HUES48 (cell line): ENCODE measurements around the gene C16orf95.
"Not testable (repeated sequence)": the region's sequence is repeated elsewhere in the genome, so short reads cannot be mapped to it uniquely, and the experiment has no call there.

Experiments
- H3K27ac ChIP-seq: one replicate; pipeline ENCODE4 v1.7.0; 2013; ENCODE audit warnings: low read depth, low read length, inconsistent platforms
- H3K27me3 ChIP-seq: 2 replicates; pipeline ENCODE4 v1.6.1; 2013; ENCODE audit warnings: mild to moderate bottlenecking, low read length; ENCODE audit not compliant: control insufficient read depth, insufficient read depth
- H3K36me3 ChIP-seq: 2 replicates; pipeline ENCODE4 v1.6.1; 2013; ENCODE audit warnings: low read length; ENCODE audit not compliant: control insufficient read depth, insufficient read depth
- H3K4me1 ChIP-seq: 2 replicates; pipeline ENCODE4 v1.6.1; 2013; ENCODE audit warnings: mild to moderate bottlenecking, low read length; ENCODE audit not compliant: control insufficient read depth, insufficient read depth
- H3K4me3 ChIP-seq: 2 replicates; pipeline ENCODE4 v1.5.1; 2013; ENCODE audit warnings: mild to moderate bottlenecking, low read depth, low read length
- H3K9ac ChIP-seq: 2 replicates; pipeline ENCODE4 v1.6.1; 2013; ENCODE audit warnings: mild to moderate bottlenecking, low read depth, low read length, moderate library complexity
- H3K9me3 ChIP-seq: 2 replicates; pipeline ENCODE4 v1.6.1; 2013; ENCODE audit warnings: low read length; ENCODE audit not compliant: control insufficient read depth, insufficient read depth

Gene C16orf95

GRCh38 chr16:87276091-87276701 is 41.0 kb downstream of the C16orf95 start:
- H3K36me3 ChIP-seq, result no peaks in the 10 kb centered on the region
- no peak overlapping the region for H3K4me3 ChIP-seq
- 0 out of 2 replicates have a peak, but pooled peaks cover 5% of the 10 kb centered on the region for H3K27me3 ChIP-seq
- H3K4me1 ChIP-seq, result no peaks in the 10 kb centered on the region
- no peak overlapping the region for H3K27ac ChIP-seq
- H3K9ac ChIP-seq, result no peak overlapping the region
- no peaks in the 10 kb centered on the region for H3K9me3 ChIP-seq

GRCh38 chr16:87274794-87275193 is 42.4 kb downstream of the C16orf95 start:
- Histone ChIP-seq H3K9ac (no peak overlapping the region), H3K4me3 (no peak overlapping the region), H3K4me1 (no peaks in the 10 kb centered on the region), H3K36me3 (no peaks in the 10 kb centered on the region), H3K27ac (no peak overlapping the region), H3K27me3 (0 out of 2 replicates have a peak, but pooled peaks cover 5% of the 10 kb centered on the region), H3K9me3 (no peaks in the 10 kb centered on the region)

GRCh38 chr16:87273471-87274030 is 43.6 kb downstream of the C16orf95 start:
- H3K27ac ChIP-seq, result no peak overlapping the region
- H3K36me3 ChIP-seq, result no peaks in the 10 kb centered on the region
- no peak overlapping the region for H3K9ac ChIP-seq
- H3K9me3 ChIP-seq, result no peaks in the 10 kb centered on the region
- no peak overlapping the region for H3K4me3 ChIP-seq
- H3K4me1 ChIP-seq, result no peaks in the 10 kb centered on the region
- H3K27me3 ChIP-seq, result no peaks in the 10 kb centered on the region

GRCh38 chr16:87271256-87271655 is 45.9 kb downstream of the C16orf95 start:
- Histone ChIP-seq H3K27me3 (no peaks in the 10 kb centered on the region), H3K4me1 (no peaks in the 10 kb centered on the region), H3K4me3 (no peak overlapping the region), H3K27ac (no peak overlapping the region), H3K9ac (no peak overlapping the region), H3K9me3 (no peaks in the 10 kb centered on the region), H3K36me3 (no peaks in the 10 kb centered on the region)

- H3K9ac ChIP-seq, result no peak overlapping the region
- H3K4me1 ChIP-seq, result peaks cover 7% of the 10 kb centered on the region; the same call in 1 of the 2 replicates
- H3K9me3 ChIP-seq, result no peaks in the 10 kb centered on the region
- no peak overlapping the region for H3K4me3 ChIP-seq
- no peaks in the 10 kb centered on the region for H3K27me3 ChIP-seq
- H3K36me3 ChIP-seq, result no peaks in the 10 kb centered on the region
- no peak overlapping the region for H3K27ac ChIP-seq
These were observed 49.6 kb downstream of the C16orf95 start for GRCh38 chr16:87267566-87267965.

GRCh38 chr16:87266846-87267245 is 50.3 kb downstream of the C16orf95 start:
- H3K27ac ChIP-seq, result no peak overlapping the region
- H3K4me3 ChIP-seq, result no peak overlapping the region
- H3K9me3 ChIP-seq, result no peaks in the 10 kb centered on the region
- H3K9ac ChIP-seq, result no peak overlapping the region
- no peaks in the 10 kb centered on the region for H3K27me3 ChIP-seq
- no peaks in the 10 kb centered on the region for H3K36me3 ChIP-seq
- H3K4me1 ChIP-seq, result peaks cover 7% of the 10 kb centered on the region; the same call in 1 of the 2 replicates

- H3K27me3 ChIP-seq, result no peaks in the 10 kb centered on the region
- H3K9me3 ChIP-seq, result no peaks in the 10 kb centered on the region
- peaks cover 7% of the 10 kb centered on the region; the same call in 1 of the 2 replicates for H3K4me1 ChIP-seq
- no peak overlapping the region for H3K27ac ChIP-seq
- no peaks in the 10 kb centered on the region for H3K36me3 ChIP-seq
- no peak overlapping the region for H3K9ac ChIP-seq
- H3K4me3 ChIP-seq, result no peak overlapping the region
These were observed 51.9 kb downstream of the C16orf95 start for GRCh38 chr16:87265261-87265660.

- Histone ChIP-seq H3K9me3 (no peaks in the 10 kb centered on the region), H3K9ac (no peak overlapping the region), H3K27me3 (no peaks in the 10 kb centered on the region), H3K4me3 (no peak overlapping the region), H3K36me3 (no peaks in the 10 kb centered on the region), H3K4me1 (peaks cover 7% of the 10 kb centered on the region; the same call in 1 of the 2 replicates), H3K27ac (no peak overlapping the region)
These were observed 52.6 kb downstream of the C16orf95 start for GRCh38 chr16:87264634-87265033.

- Histone ChIP-seq H3K27ac (no peak overlapping the region), H3K27me3 (no peaks in the 10 kb centered on the region), H3K9ac (no peak overlapping the region), H3K9me3 (no peaks in the 10 kb centered on the region), H3K4me1 (peaks cover 7% of the 10 kb centered on the region; the same call in 1 of the 2 replicates), H3K36me3 (no peaks in the 10 kb centered on the region), H3K4me3 (no peak overlapping the region)
These were observed 53.7 kb downstream of the C16orf95 start for GRCh38 chr16:87263418-87264052.

GRCh38 chr16:87259431-87259830 is 57.8 kb downstream of the C16orf95 start:
- no peaks in the 10 kb centered on the region for H3K9me3 ChIP-seq
- H3K9ac ChIP-seq, result no peak overlapping the region
- no peak overlapping the region for H3K27ac ChIP-seq
- H3K36me3 ChIP-seq, result no peaks in the 10 kb centered on the region
- no peak overlapping the region for H3K4me3 ChIP-seq
- H3K4me1 ChIP-seq, result 0 out of 2 replicates have a peak, but pooled peaks cover under 1% of the 10 kb centered on the region
- H3K27me3 ChIP-seq, result no peaks in the 10 kb centered on the region

GRCh38 chr16:87258653-87259052 is 58.5 kb downstream of the C16orf95 start:
- H3K27me3 ChIP-seq, H3K4me3 ChIP-seq, H3K9me3 ChIP-seq, H3K36me3 ChIP-seq, H3K4me1 ChIP-seq, H3K27ac ChIP-seq, H3K9ac ChIP-seq: not testable (repeated sequence)
